22Rv1 (cell line): ENCODE data around the gene ATP8A1.

ENCODE experiments used
- ZFX ChIP-seq: fragments of 450-650 bp; IDR thresholded peaks from 2 replicates; pipeline ENCODE4 v1.6.1; 2017; ENCODE audit warnings: antibody characterized with exemption, borderline replicate concordance
- TF ChIP-seq, protein P1 (sequence below): fragments of 450-650 bp; IDR thresholded peaks from 2 replicates; pipeline ENCODE4 v1.5.1; 2017; ENCODE audit warnings: mild to moderate bottlenecking

DNA sequence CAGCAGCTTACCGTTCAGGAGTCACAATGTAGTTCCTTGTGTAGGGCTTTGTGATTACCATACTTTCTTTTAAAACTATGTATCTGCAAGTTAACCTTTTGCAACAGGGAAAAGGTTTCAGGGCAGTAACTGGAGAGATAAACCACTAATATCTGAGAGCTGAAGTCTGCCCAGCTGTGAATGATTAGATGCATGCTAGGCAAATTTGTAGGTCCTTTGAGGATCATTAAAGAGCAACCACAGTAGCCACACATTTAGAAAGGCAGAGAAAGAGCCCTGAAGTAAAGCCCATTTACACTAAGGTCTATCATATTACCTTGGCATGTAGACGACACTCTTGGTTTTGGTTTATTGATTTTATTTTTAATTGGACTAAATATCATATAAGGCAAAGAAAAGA lies 60.0 kb downstream of the ATP8A1 start:
- TF ChIP-seq, protein P1, sequence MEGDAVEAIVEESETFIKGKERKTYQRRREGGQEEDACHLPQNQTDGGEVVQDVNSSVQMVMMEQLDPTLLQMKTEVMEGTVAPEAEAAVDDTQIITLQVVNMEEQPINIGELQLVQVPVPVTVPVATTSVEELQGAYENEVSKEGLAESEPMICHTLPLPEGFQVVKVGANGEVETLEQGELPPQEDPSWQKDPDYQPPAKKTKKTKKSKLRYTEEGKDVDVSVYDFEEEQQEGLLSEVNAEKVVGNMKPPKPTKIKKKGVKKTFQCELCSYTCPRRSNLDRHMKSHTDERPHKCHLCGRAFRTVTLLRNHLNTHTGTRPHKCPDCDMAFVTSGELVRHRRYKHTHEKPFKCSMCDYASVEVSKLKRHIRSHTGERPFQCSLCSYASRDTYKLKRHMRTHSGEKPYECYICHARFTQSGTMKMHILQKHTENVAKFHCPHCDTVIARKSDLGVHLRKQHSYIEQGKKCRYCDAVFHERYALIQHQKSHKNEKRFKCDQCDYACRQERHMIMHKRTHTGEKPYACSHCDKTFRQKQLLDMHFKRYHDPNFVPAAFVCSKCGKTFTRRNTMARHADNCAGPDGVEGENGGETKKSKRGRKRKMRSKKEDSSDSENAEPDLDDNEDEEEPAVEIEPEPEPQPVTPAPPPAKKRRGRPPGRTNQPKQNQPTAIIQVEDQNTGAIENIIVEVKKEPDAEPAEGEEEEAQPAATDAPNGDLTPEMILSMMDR, result no peak
- TF ChIP-seq ZFX, result no peak
